Measurements from ENCODE around the gene ARRDC1. TPM values are rescaled to one million over a fixed set of nuclear protein-coding genes. Genes with fewer than 3 reads are reported as not detected.

The ARRDC1 gene
- total RNA-seq, 1 experiment from 2014 or later: 77.5 TPM

DNA sequence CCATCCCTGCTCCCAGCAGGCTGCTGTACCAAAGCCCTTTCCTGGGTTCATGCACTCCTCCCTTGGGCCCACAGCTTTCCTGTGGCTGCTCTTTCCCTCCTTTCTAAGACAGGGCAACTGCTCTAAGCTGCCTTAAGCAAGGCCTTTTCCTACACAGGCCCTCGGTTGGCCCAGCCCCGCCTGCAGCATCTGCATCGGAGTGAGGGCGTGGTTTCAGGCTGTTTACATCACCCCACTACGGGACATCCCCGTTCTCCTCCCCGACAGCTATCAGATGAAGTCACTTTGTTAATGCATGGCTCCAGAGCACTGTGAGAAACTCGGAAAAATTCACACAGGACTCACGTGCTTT lies 30.1 kb upstream of the ARRDC1 start:
- intact Hi-C loops (cut with micrococcal nuclease): no loop called here
- Histone ChIP-seq H4K20me1 (ENCODE audit: low read length) (0 out of 2 replicates have a peak, but pooled peaks cover 5% of the 10 kb centered on the region), H3K4me3 (ENCODE audit: low read length) (no peak overlapping the region), H3K9me3 (ENCODE audit: low read length) (no peaks in the 10 kb centered on the region), H3K9ac (ENCODE audit: low read length) (no peak overlapping the region), H3K4me1 (ENCODE audit: insufficient read depth, low read length) (peaks cover 12% of the 10 kb centered on the region; the same call in 1 of the 2 replicates), H3K9me2 (replicated peaks; ENCODE audit: low read length) (no peaks in the 10 kb centered on the region), H3F3A (ENCODE audit: low read length, unreplicated experiment) (no peaks in the 10 kb centered on the region), H3K27me3 (ENCODE audit: low read length) (no peaks in the 10 kb centered on the region), H2AFZ (ENCODE audit: low read length) (no peak overlapping the region), H3K79me2 (ENCODE audit: low read length) (peaks cover 41% of the 10 kb centered on the region), H3K36me3 (ENCODE audit: low read depth, low read length) (peaks cover 29% of the 10 kb centered on the region; the same call in 1 of the 2 replicates), H3K4me2 (ENCODE audit: low read length) (no peak overlapping the region), H3K27ac (ENCODE audit: low read length) (no peak overlapping the region)
- BruUV-seq (replicated peaks): no TSS peak
- ChIA-PET POLR2A (ENCODE audit: unreplicated experiment) (no interaction called here), CTCF (no interaction called here)
- no peak for DNase-seq
- no peak for ATAC-seq
- TF ChIP-seq EZH2 (IDR thresholded peaks at IDR 0.05; ENCODE audit: low read length, unreplicated experiment): no peak
- TF ChIP-seq, protein P1, sequence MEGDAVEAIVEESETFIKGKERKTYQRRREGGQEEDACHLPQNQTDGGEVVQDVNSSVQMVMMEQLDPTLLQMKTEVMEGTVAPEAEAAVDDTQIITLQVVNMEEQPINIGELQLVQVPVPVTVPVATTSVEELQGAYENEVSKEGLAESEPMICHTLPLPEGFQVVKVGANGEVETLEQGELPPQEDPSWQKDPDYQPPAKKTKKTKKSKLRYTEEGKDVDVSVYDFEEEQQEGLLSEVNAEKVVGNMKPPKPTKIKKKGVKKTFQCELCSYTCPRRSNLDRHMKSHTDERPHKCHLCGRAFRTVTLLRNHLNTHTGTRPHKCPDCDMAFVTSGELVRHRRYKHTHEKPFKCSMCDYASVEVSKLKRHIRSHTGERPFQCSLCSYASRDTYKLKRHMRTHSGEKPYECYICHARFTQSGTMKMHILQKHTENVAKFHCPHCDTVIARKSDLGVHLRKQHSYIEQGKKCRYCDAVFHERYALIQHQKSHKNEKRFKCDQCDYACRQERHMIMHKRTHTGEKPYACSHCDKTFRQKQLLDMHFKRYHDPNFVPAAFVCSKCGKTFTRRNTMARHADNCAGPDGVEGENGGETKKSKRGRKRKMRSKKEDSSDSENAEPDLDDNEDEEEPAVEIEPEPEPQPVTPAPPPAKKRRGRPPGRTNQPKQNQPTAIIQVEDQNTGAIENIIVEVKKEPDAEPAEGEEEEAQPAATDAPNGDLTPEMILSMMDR (conservative IDR thresholded peaks at IDR 0.05; ENCODE audit: low read depth, low read length): no peak
- TF ChIP-seq EZH2phosphoT487 (IDR thresholded peaks at IDR 0.05; ENCODE audit: borderline replicate concordance, low read length): no peak

DNA sequence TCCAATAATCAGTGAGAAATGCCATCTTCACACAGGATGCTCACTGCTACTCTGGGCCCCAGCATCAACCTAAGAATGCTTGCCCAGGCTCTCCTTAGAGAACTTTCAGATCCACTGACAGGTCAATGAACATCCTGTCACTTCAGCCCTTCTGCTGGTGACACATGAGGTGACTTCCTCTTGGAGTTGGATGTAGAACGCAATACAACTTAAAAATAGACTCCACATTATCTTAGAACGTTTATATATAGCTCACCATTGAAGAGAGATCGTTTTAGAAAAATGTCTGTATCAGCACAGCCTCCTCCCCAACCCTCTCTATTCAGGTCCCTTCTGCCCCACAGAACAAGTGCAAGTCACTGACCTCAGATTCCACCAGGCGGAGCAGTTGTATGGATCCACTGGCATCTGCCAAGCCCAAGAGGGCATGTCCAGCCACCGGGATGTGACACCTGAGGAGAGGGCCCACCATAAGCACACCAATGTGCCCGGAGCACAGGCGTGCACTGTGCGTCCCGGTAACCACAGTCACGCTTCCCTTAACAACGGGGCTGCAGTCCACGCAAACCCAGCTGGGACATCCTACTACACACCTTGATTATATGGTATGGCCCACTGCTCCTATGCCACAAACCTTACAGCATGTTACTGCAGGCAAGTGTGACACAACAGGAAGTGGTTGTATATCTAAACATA lies 29.6 kb upstream of the ARRDC1 start:
- TF ChIP-seq, protein P1 (conservative IDR thresholded peaks at IDR 0.05; ENCODE audit: low read depth, low read length): no peak; the same call in 1 of the 2 replicates
- TF ChIP-seq EZH2phosphoT487 (IDR thresholded peaks at IDR 0.05; ENCODE audit: borderline replicate concordance, low read length) (no peak), EZH2 (IDR thresholded peaks at IDR 0.05; ENCODE audit: low read length, unreplicated experiment) (no peak)
- Histone ChIP-seq H3K36me3 (ENCODE audit: low read depth, low read length) (peaks cover 29% of the 10 kb centered on the region; the same call in 1 of the 2 replicates), H3K4me3 (ENCODE audit: low read length) (no peak overlapping the region), H3K9me3 (ENCODE audit: low read length) (no peaks in the 10 kb centered on the region), H3K9ac (ENCODE audit: low read length) (no peak overlapping the region), H3K79me2 (ENCODE audit: low read length) (peaks cover 41% of the 10 kb centered on the region), H3K27ac (ENCODE audit: low read length) (no peak overlapping the region), H3K27me3 (ENCODE audit: low read length) (no peaks in the 10 kb centered on the region), H2AFZ (ENCODE audit: low read length) (no peak overlapping the region), H3K4me2 (ENCODE audit: low read length) (no peak overlapping the region), H3F3A (ENCODE audit: low read length, unreplicated experiment) (no peaks in the 10 kb centered on the region), H4K20me1 (ENCODE audit: low read length) (0 out of 2 replicates have a peak, but pooled peaks cover 5% of the 10 kb centered on the region), H3K4me1 (ENCODE audit: insufficient read depth, low read length) (peaks cover 12% of the 10 kb centered on the region; the same call in 1 of the 2 replicates), H3K9me2 (replicated peaks; ENCODE audit: low read length) (no peaks in the 10 kb centered on the region)
- POLR2A ChIA-PET (ENCODE audit: unreplicated experiment): no interaction called here
- CTCF ChIA-PET: no interaction called here
- DNase-seq: no peak
- intact Hi-C loops (cut with micrococcal nuclease): no loop called here
- ATAC-seq: no peak
- BruUV-seq (replicated peaks): no TSS peak
